Activated T-helper 1 cell treated with anti-CD3 and anti-CD28 coated beads, Interleukin-2, amount 50 U/mL, for 16 hours (primary cell): ENCODE data around the gene TRAF3IP1.
"Not testable (repeated sequence)": the region's sequence is repeated elsewhere in the genome, so short reads cannot be mapped to it uniquely, and the experiment has no call there.

Experiments used
- DNase-seq, 2 donors: peaks; one replicate each; pipeline ENCODE4 v3.0.0-alpha.2; 2020; ENCODE audit warnings: low read depth in 1 of 2, low spot score in 1 of 2

TRAF3IP1 gene

GRCh38 chr2:238405217-238405555 lies 84.9 kb downstream of the TRAF3IP1 start:
- not testable (repeated sequence) for DNase-seq

GRCh38 chr2:238406221-238406997 lies 86.1 kb downstream of the TRAF3IP1 start:
- no peak for DNase-seq

- no peak for DNase-seq
These were observed 86.6 kb downstream of the TRAF3IP1 start for GRCh38 chr2:238406998-238407285.

GRCh38 chr2:238407566-238407965 lies 87.2 kb downstream of the TRAF3IP1 start:
- DNase-seq, result no peak

GRCh38 chr2:238408615-238409340 lies 88.5 kb downstream of the TRAF3IP1 start:
- DNase-seq, result no peak

- no peak for DNase-seq
These were observed 89.3 kb downstream of the TRAF3IP1 start for GRCh38 chr2:238409341-238410199.

GRCh38 chr2:238412067-238412767 lies 91.9 kb downstream of the TRAF3IP1 start:
- no peak for DNase-seq

- no peak for DNase-seq
These were observed 93.0 kb downstream of the TRAF3IP1 start for GRCh38 chr2:238413368-238413767.

GRCh38 chr2:238415036-238415764 lies 94.9 kb downstream of the TRAF3IP1 start:
- no peak for DNase-seq

GRCh38 chr2:238415893-238416292 lies 95.6 kb downstream of the TRAF3IP1 start:
- no peak for DNase-seq

GRCh38 chr2:238418196-238418998 lies 98.1 kb downstream of the TRAF3IP1 start:
- DNase-seq, result no peak

- no peak for DNase-seq
These were observed 98.8 kb downstream of the TRAF3IP1 start for GRCh38 chr2:238418999-238419546.

- no peak for DNase-seq
These were observed 100.1 kb downstream of the TRAF3IP1 start for GRCh38 chr2:238420442-238420841.

- no peak for DNase-seq
These were observed 100.8 kb downstream of the TRAF3IP1 start for GRCh38 chr2:238420878-238421694.

- DNase-seq, result no peak
These were observed 101.3 kb downstream of the TRAF3IP1 start for GRCh38 chr2:238421695-238422035.

- DNase-seq, result no peak
These were observed 102.0 kb downstream of the TRAF3IP1 start for GRCh38 chr2:238422285-238422684.

GRCh38 chr2:238422940-238423339 lies 102.6 kb downstream of the TRAF3IP1 start:
- no peak for DNase-seq

- DNase-seq, result no peak
These were observed 103.4 kb downstream of the TRAF3IP1 start for GRCh38 chr2:238423561-238424312.
